WTC11 (cell line): ENCODE data around the gene ALMS1. TPM values are rescaled to one million over a fixed set of nuclear protein-coding genes. Genes with fewer than 3 reads are reported as not detected.
A peak's percentile ranks its signal among the peaks of the same experiment; 100 is the strongest.

Experiments used
- ATAC-seq: fragments of 200-7000 bp; cut with Tn5 transposase; 2 replicates; pipeline ENCODE4 v1.10.0; 2021; ENCODE audit warnings: mild to moderate bottlenecking, moderate library complexity
- CTCF ChIA-PET: fragments of 300-600 bp; sonication (Branson Sonifier 250); formaldehyde crosslinking; loops from one replicate; lab custom pipeline; 2021; ENCODE audit warnings: antibody characterized with exemption; lab: Charles Lee
- POLR2A ChIA-PET: fragments of 350-600 bp; sonication (Branson Sonifier 250); formaldehyde crosslinking; loops from one replicate; lab custom pipeline; 2021; ENCODE audit warnings: antibody characterized with exemption; lab: Charles Lee
- DNase-seq: peaks from one replicate; pipeline ENCODE4 v3.0.0; 2021; ENCODE audit warnings: low spot score
- H3K27ac Mint-ChIP-seq: 2 replicates; pipeline ENCODE4 v1.8.0; 2021; ENCODE audit warnings: mixed read lengths
- H3K27me3 Mint-ChIP-seq: 2 replicates; pipeline ENCODE4 v1.8.0; 2021; ENCODE audit warnings: low read depth, mild to moderate bottlenecking, moderate library complexity, mixed read lengths
- H3K36me3 Mint-ChIP-seq: 2 replicates; pipeline ENCODE4 v1.8.0; 2021; ENCODE audit warnings: mixed read lengths
- H3K4me1 Mint-ChIP-seq: 2 replicates; pipeline ENCODE4 v1.8.0; 2022; ENCODE audit warnings: mixed read lengths
- H3K4me3 Mint-ChIP-seq: 2 replicates; pipeline ENCODE4 v1.8.0; 2021; ENCODE audit warnings: mild to moderate bottlenecking, moderate library complexity, mixed read lengths
- H3K9me3 Mint-ChIP-seq: 2 replicates; pipeline ENCODE4 v1.8.0; 2021; ENCODE audit warnings: mixed read lengths
- ARID4B ChIP-seq: sonication (generic); formaldehyde crosslinking; IDR thresholded peaks from 2 replicates; pipeline ENCODE4 v1.8.0; 2023; ENCODE audit warnings: missing genetic modification reagents, mild to moderate bottlenecking, borderline replicate concordance
- ATF2 ChIP-seq: sonication (generic); formaldehyde crosslinking; IDR thresholded peaks from 2 replicates; pipeline ENCODE4 v1.8.1; 2022; ENCODE audit warnings: low read depth, missing genetic modification reagents, borderline replicate concordance
- ELF4 ChIP-seq: sonication (generic); formaldehyde crosslinking; IDR thresholded peaks from 2 replicates; pipeline ENCODE4 v1.8.1; 2022; ENCODE audit warnings: low read depth, mild to moderate bottlenecking, moderate library complexity, missing genetic modification reagents
- EMX1 ChIP-seq: fragments of 250-450 bp; sonication (Bioruptor Pico); IDR thresholded peaks from 2 replicates; pipeline ENCODE4 v1.8.0; 2021; ENCODE audit warnings: mild to moderate bottlenecking
- ETV6 ChIP-seq: sonication (generic); formaldehyde crosslinking; IDR thresholded peaks from 2 replicates; pipeline ENCODE4 v1.8.1; 2022; ENCODE audit warnings: mild to moderate bottlenecking, missing genetic modification reagents
- FOXP1 ChIP-seq: sonication (generic); formaldehyde crosslinking; IDR thresholded peaks from 2 replicates; pipeline ENCODE4 v1.8.0; 2022; ENCODE audit warnings: missing genetic modification reagents, mild to moderate bottlenecking, moderate library complexity, borderline replicate concordance
- KAT7 ChIP-seq: sonication (generic); formaldehyde crosslinking; IDR thresholded peaks from 2 replicates; pipeline ENCODE4 v1.8.1; 2023; ENCODE audit warnings: missing genetic modification reagents, mild to moderate bottlenecking, borderline replicate concordance
- MAX ChIP-seq: sonication (generic); formaldehyde crosslinking; IDR thresholded peaks from 2 replicates; pipeline ENCODE4 v1.8.0; 2022; ENCODE audit warnings: mild to moderate bottlenecking, missing genetic modification reagents
- NFE2L1 ChIP-seq: sonication (generic); formaldehyde crosslinking; IDR thresholded peaks from 2 replicates; pipeline ENCODE4 v1.8.1; 2023; ENCODE audit warnings: missing genetic modification reagents
- NR2C2 ChIP-seq: sonication (generic); formaldehyde crosslinking; IDR thresholded peaks from 2 replicates; pipeline ENCODE4 v1.8.0; 2022; ENCODE audit warnings: mild to moderate bottlenecking, missing genetic modification reagents
- RELA ChIP-seq: sonication (generic); formaldehyde crosslinking; IDR thresholded peaks from 2 replicates; pipeline ENCODE4 v1.8.1; 2022; ENCODE audit warnings: missing genetic modification reagents, mild to moderate bottlenecking, borderline replicate concordance
- SP1 ChIP-seq: sonication (generic); formaldehyde crosslinking; conservative IDR thresholded peaks from 2 replicates; pipeline ENCODE4 v1.8.1; 2022; ENCODE audit warnings: missing genetic modification reagents
- TEAD1 ChIP-seq: sonication (generic); formaldehyde crosslinking; IDR thresholded peaks from 2 replicates; pipeline ENCODE4 v1.8.0; 2022; ENCODE audit warnings: mild to moderate bottlenecking, missing genetic modification reagents
- USF1 ChIP-seq: sonication (generic); formaldehyde crosslinking; IDR thresholded peaks from 2 replicates; pipeline ENCODE4 v1.8.0; 2022; ENCODE audit warnings: mild to moderate bottlenecking, missing genetic modification reagents
- USF2 ChIP-seq: sonication (generic); formaldehyde crosslinking; IDR thresholded peaks from 2 replicates; pipeline ENCODE4 v1.8.1; 2023; ENCODE audit warnings: mild to moderate bottlenecking, missing genetic modification reagents, moderate library complexity
- ZBTB21 ChIP-seq: sonication (generic); formaldehyde crosslinking; IDR thresholded peaks from 2 replicates; pipeline ENCODE4 v1.8.1; 2023; ENCODE audit warnings: mild to moderate bottlenecking, missing genetic modification reagents, borderline replicate concordance
- ZNF263 ChIP-seq: sonication (generic); formaldehyde crosslinking; IDR thresholded peaks from 2 replicates; pipeline ENCODE4 v1.8.1; 2022; ENCODE audit warnings: low read depth, mild to moderate bottlenecking, moderate library complexity, missing genetic modification reagents
- ZNF423 ChIP-seq: fragments of 250-450 bp; sonication (Bioruptor Pico); IDR thresholded peaks from 2 replicates; pipeline ENCODE4 v2.1.2; 2022; ENCODE audit warnings: mild to moderate bottlenecking, moderate library complexity
- ZNF425 ChIP-seq: fragments of 250-450 bp; sonication (Bioruptor Pico); conservative IDR thresholded peaks from 2 replicates; pipeline ENCODE4 v1.9.0; 2021; ENCODE audit warnings: mild to moderate bottlenecking
- ZNF671 ChIP-seq: fragments of 250-450 bp; sonication (Bioruptor Pico); IDR thresholded peaks from 2 replicates; pipeline ENCODE4 v1.8.0; 2021; ENCODE audit warnings: mild to moderate bottlenecking
- total RNA-seq: library from RNA; stranded (reverse); gene quantifications from 3 replicates; pipeline ENCODE4 v1.2.3, GENCODE V29; 2021

The ALMS1 gene
- total RNA-seq, 1 experiment from 2014 or later: 37.3 TPM

GRCh38 chr2:73385504-73386341, at the start of gene ALMS1 (continued):
- no peak for TF ChIP-seq ATF2 (CRISPR knock-in tag)
- peak; percentile 94; the same call in 1 of the 2 replicates for TF ChIP-seq ELF4 (CRISPR knock-in tag)
- 0 out of 2 replicates have a peak, but pooled peaks have one; percentile 7 for TF ChIP-seq USF2 (CRISPR knock-in tag)
- TF ChIP-seq NR2C2 (CRISPR knock-in tag): no peak
- no peak for TF ChIP-seq ZNF425
- 0 out of 2 replicates have a peak, but pooled peaks have one; percentile 35 for TF ChIP-seq RELA (CRISPR knock-in tag)
- peak; percentile 56; the same call in 1 of the 2 replicates for TF ChIP-seq ETV6
- TF ChIP-seq ZBTB21 (CRISPR knock-in tag): no peak; the same call in 1 of the 2 replicates
- peak; percentile 99 for TF ChIP-seq ZNF263 (CRISPR knock-in tag)
- no peak for TF ChIP-seq ZNF423
- TF ChIP-seq MAX (CRISPR knock-in tag): no peak; the same call in 1 of the 2 replicates
- TF ChIP-seq ARID4B (CRISPR knock-in tag): peak; percentile 15; the same call in 1 of the 2 replicates
- TF ChIP-seq NFE2L1 (CRISPR knock-in tag): no peak; the same call in 1 of the 2 replicates
- peak; percentile 71 for TF ChIP-seq SP1 (CRISPR knock-in tag)

- Mint-ChIP-seq H3K27ac (no peak overlapping the region), H3K27me3 (peaks cover 10% of the 10 kb centered on the region; the same call in 1 of the 2 replicates), H3K4me1 (no peaks in the 10 kb centered on the region), H3K4me3 (no peak overlapping the region), H3K36me3 (no peaks in the 10 kb centered on the region), H3K9me3 (peaks cover 3% of the 10 kb centered on the region; the same call in 1 of the 2 replicates)
- DNase-seq (no peak), ATAC-seq (no peak)
- TF ChIP-seq EMX1 (CRISPR knock-in tag) (no peak), ATF2 (CRISPR knock-in tag) (no peak), ZNF671 (no peak), USF1 (CRISPR knock-in tag) (no peak), TEAD1 (no peak), KAT7 (no peak), FOXP1 (CRISPR knock-in tag) (no peak)
- ChIA-PET CTCF (no interaction called here), POLR2A (no interaction called here)
These were observed 47.8 kb upstream of the ALMS1 start for GRCh38 chr2:73337828-73338227.
